ENCODE results near the gene GABRG3.

The GABRG3 gene

GRCh38 chr15:27091270-27091940 is 120.4 kb downstream of the GABRG3 start:
- no peak for ATAC-seq
- TF ChIP-seq CREB5 (CRISPR knock-in tag; IDR thresholded peaks at IDR 0.05; ENCODE audit: low read depth), result no peak
- TF ChIP-seq CSRNP3 (CRISPR knock-in tag; IDR thresholded peaks at IDR 0.05), result no peak
- TF ChIP-seq PPARA (CRISPR knock-in tag; IDR thresholded peaks at IDR 0.05; ENCODE audit: borderline replicate concordance), result no peak
- no peak for TF ChIP-seq ZFP30 (CRISPR knock-in tag; IDR thresholded peaks at IDR 0.05)
- TF ChIP-seq CSDC2 (CRISPR knock-in tag; IDR thresholded peaks at IDR 0.05), result no peak
- no peak for TF ChIP-seq SNAI2 (CRISPR knock-in tag; IDR thresholded peaks at IDR 0.05)
- TF ChIP-seq ESRRG (CRISPR knock-in tag; IDR thresholded peaks at IDR 0.05), result no peak
- no peak for TF ChIP-seq ISL1 (CRISPR knock-in tag; IDR thresholded peaks at IDR 0.05)
- TF ChIP-seq POU6F1 (CRISPR knock-in tag; IDR thresholded peaks at IDR 0.05; ENCODE audit: borderline replicate concordance, low read depth), result no peak
- TF ChIP-seq OSR1 (CRISPR knock-in tag; IDR thresholded peaks at IDR 0.05), result no peak
- TF ChIP-seq GLIS3 (CRISPR knock-in tag; IDR thresholded peaks at IDR 0.05), result no peak
- TF ChIP-seq PATZ1 (CRISPR knock-in tag; IDR thresholded peaks at IDR 0.05; ENCODE audit: borderline replicate concordance), result no peak
- no peak for TF ChIP-seq BACH2 (CRISPR knock-in tag; IDR thresholded peaks at IDR 0.05; ENCODE audit: borderline replicate concordance)
- TF ChIP-seq TOX (CRISPR knock-in tag; IDR thresholded peaks at IDR 0.05; ENCODE audit: borderline replicate concordance), result no peak
- no peak for TF ChIP-seq RARB (CRISPR knock-in tag; IDR thresholded peaks at IDR 0.05)
- no peak for TF ChIP-seq ZFP3 (CRISPR knock-in tag; IDR thresholded peaks at IDR 0.05)
- TF ChIP-seq ZNF70 (CRISPR knock-in tag; IDR thresholded peaks at IDR 0.05), result no peak
- TF ChIP-seq ZC3H10 (CRISPR knock-in tag; IDR thresholded peaks at IDR 0.05), result no peak

- ATAC-seq, result no peak
- TF ChIP-seq OSR1 (CRISPR knock-in tag; IDR thresholded peaks at IDR 0.05), result no peak
- no peak for TF ChIP-seq ZFP3 (CRISPR knock-in tag; IDR thresholded peaks at IDR 0.05)
- no peak for TF ChIP-seq ZNF8 (CRISPR knock-in tag; IDR thresholded peaks at IDR 0.05)
- TF ChIP-seq ZC3H10 (CRISPR knock-in tag; IDR thresholded peaks at IDR 0.05), result no peak
- no peak for TF ChIP-seq ZNF565 (CRISPR knock-in tag; conservative IDR thresholded peaks at IDR 0.05; ENCODE audit: low read depth)
- no peak for TF ChIP-seq ZNF70 (CRISPR knock-in tag; IDR thresholded peaks at IDR 0.05)
- TF ChIP-seq BACH2 (CRISPR knock-in tag; IDR thresholded peaks at IDR 0.05; ENCODE audit: borderline replicate concordance), result no peak
- no peak for TF ChIP-seq SNAI2 (CRISPR knock-in tag; IDR thresholded peaks at IDR 0.05)
- no peak for TF ChIP-seq GLIS3 (CRISPR knock-in tag; IDR thresholded peaks at IDR 0.05)
- no peak for TF ChIP-seq RARB (CRISPR knock-in tag; IDR thresholded peaks at IDR 0.05)
- TF ChIP-seq PPARA (CRISPR knock-in tag; IDR thresholded peaks at IDR 0.05; ENCODE audit: borderline replicate concordance), result no peak
Measured at GRCh38 chr15:27092390-27092789, 121.4 kb downstream of the GABRG3 start.

- no peak for TF ChIP-seq ZNF70 (CRISPR knock-in tag; IDR thresholded peaks at IDR 0.05)
- no peak for TF ChIP-seq RARB (CRISPR knock-in tag; IDR thresholded peaks at IDR 0.05)
- no peak for TF ChIP-seq CREB5 (CRISPR knock-in tag; IDR thresholded peaks at IDR 0.05; ENCODE audit: low read depth)
- no peak for TF ChIP-seq ARNTL (CRISPR knock-in tag; IDR thresholded peaks at IDR 0.05; ENCODE audit: borderline replicate concordance, low read depth)
- TF ChIP-seq GLIS3 (CRISPR knock-in tag; IDR thresholded peaks at IDR 0.05), result no peak
- no peak for TF ChIP-seq ZNF8 (CRISPR knock-in tag; IDR thresholded peaks at IDR 0.05)
- no peak for TF ChIP-seq OSR1 (CRISPR knock-in tag; IDR thresholded peaks at IDR 0.05)
- no peak for TF ChIP-seq CSDC2 (CRISPR knock-in tag; IDR thresholded peaks at IDR 0.05)
- no peak for TF ChIP-seq CSRNP3 (CRISPR knock-in tag; IDR thresholded peaks at IDR 0.05)
- TF ChIP-seq BACH2 (CRISPR knock-in tag; IDR thresholded peaks at IDR 0.05; ENCODE audit: borderline replicate concordance), result no peak
- no peak for TF ChIP-seq ZFP3 (CRISPR knock-in tag; IDR thresholded peaks at IDR 0.05)
- no peak for TF ChIP-seq ISL1 (CRISPR knock-in tag; IDR thresholded peaks at IDR 0.05)
- no peak for TF ChIP-seq POU6F1 (CRISPR knock-in tag; IDR thresholded peaks at IDR 0.05; ENCODE audit: borderline replicate concordance, low read depth)
- no peak for TF ChIP-seq PATZ1 (CRISPR knock-in tag; IDR thresholded peaks at IDR 0.05; ENCODE audit: borderline replicate concordance)
- no peak for TF ChIP-seq PPARA (CRISPR knock-in tag; IDR thresholded peaks at IDR 0.05; ENCODE audit: borderline replicate concordance)
- no peak for TF ChIP-seq ZC3H10 (CRISPR knock-in tag; IDR thresholded peaks at IDR 0.05)
- TF ChIP-seq ZFP30 (CRISPR knock-in tag; IDR thresholded peaks at IDR 0.05), result no peak
- no peak for TF ChIP-seq ZNF565 (CRISPR knock-in tag; conservative IDR thresholded peaks at IDR 0.05; ENCODE audit: low read depth)
- ATAC-seq, result no peak
Measured at GRCh38 chr15:27094235-27094634, 123.3 kb downstream of the GABRG3 start.

All from SK-N-SH treated with all-trans-retinoic acid at 6 μM for 48 hours (cell line).